ENCODE measurements around the gene PDIA5.
A peak's percentile ranks its signal among the peaks of the same experiment; 100 is the strongest.

PDIA5 gene

GRCh38 chr3:123071581-123071980 lies 4.8 kb downstream of the PDIA5 start:
- no peak for DNase-seq (ENCODE audit: low read depth)

GRCh38 chr3:123072152-123072551 lies 5.3 kb downstream of the PDIA5 start:
- DNase-seq (ENCODE audit: low read depth), result no peak

- DNase-seq (ENCODE audit: low read depth), result no peak
These were observed 5.7 kb downstream of the PDIA5 start for GRCh38 chr3:123072564-123072963.

- no peak for DNase-seq (ENCODE audit: low read depth)
These were observed 8.5 kb downstream of the PDIA5 start for GRCh38 chr3:123075359-123075758.

- DNase-seq (ENCODE audit: low read depth), result no peak
These were observed 9.3 kb downstream of the PDIA5 start for GRCh38 chr3:123076112-123076495.

- no peak for DNase-seq (ENCODE audit: low read depth)
These were observed 9.9 kb downstream of the PDIA5 start for GRCh38 chr3:123076496-123077418.

- DNase-seq (ENCODE audit: low read depth), result no peak
These were observed 11.3 kb downstream of the PDIA5 start for GRCh38 chr3:123078101-123078500.

GRCh38 chr3:123080864-123081562 lies 14.2 kb downstream of the PDIA5 start:
- DNase-seq (ENCODE audit: low read depth), result no peak

- peak; percentile 37 for DNase-seq (ENCODE audit: low read depth)
These were observed 15.0 kb downstream of the PDIA5 start for GRCh38 chr3:123081718-123082369.

- no peak for DNase-seq (ENCODE audit: low read depth)
These were observed 15.7 kb downstream of the PDIA5 start for GRCh38 chr3:123082370-123083065.

- no peak for DNase-seq (ENCODE audit: low read depth)
These were observed 16.7 kb downstream of the PDIA5 start for GRCh38 chr3:123083383-123084124.

- DNase-seq (ENCODE audit: low read depth), result no peak
These were observed 17.4 kb downstream of the PDIA5 start for GRCh38 chr3:123084192-123084591.

GRCh38 chr3:123084738-123085237 lies 18.0 kb downstream of the PDIA5 start:
- DNase-seq (ENCODE audit: low read depth), result no peak

- DNase-seq (ENCODE audit: low read depth), result no peak
These were observed 18.6 kb downstream of the PDIA5 start for GRCh38 chr3:123085293-123085931.

GRCh38 chr3:123085932-123086627 lies 19.3 kb downstream of the PDIA5 start:
- no peak for DNase-seq (ENCODE audit: low read depth)

- no peak for DNase-seq (ENCODE audit: low read depth)
These were observed 21.6 kb downstream of the PDIA5 start for GRCh38 chr3:123088387-123088786.

GRCh38 chr3:123089611-123090331 lies 22.9 kb downstream of the PDIA5 start:
- DNase-seq (ENCODE audit: low read depth), result no peak

GRCh38 chr3:123090728-123091531 lies 24.1 kb downstream of the PDIA5 start:
- DNase-seq (ENCODE audit: low read depth), result no peak

GRCh38 chr3:123092243-123092642 lies 25.4 kb downstream of the PDIA5 start:
- DNase-seq (ENCODE audit: low read depth), result no peak
